A673 (cell line): ENCODE measurements around the gene PNLIPRP2. TPM values are rescaled to one million over a fixed set of nuclear protein-coding genes. Genes with fewer than 3 reads are reported as not detected.

Experiments used
- Bru-seq: library from RNA; stranded (reverse); fragments of 400-500 nt; gene quantifications from one replicate; lab custom pipeline; 2021; lab: Mats Ljungman, UMichigan
- BruChase-seq, 2 experiments: library from RNA; stranded (reverse); fragments of 400-500 nt; gene quantifications; one replicate each; lab custom pipeline; 2021; lab: Mats Ljungman, UMichigan
- BruUV-seq: library from RNA; stranded (reverse); fragments of 400-500 nt; replicated peaks from 2 replicates; lab custom pipeline; 2021; lab: Mats Ljungman, UMichigan
- CTCF ChIA-PET: fragments of 300-600 bp; sonication (Branson Sonifier 250); formaldehyde crosslinking; loops from one replicate; lab custom pipeline; 2022; ENCODE audit warnings: antibody characterized with exemption; lab: Charles Lee
- POLR2A ChIA-PET: fragments of 300-600 bp; sonication (Branson Sonifier 250); formaldehyde crosslinking; loops from one replicate; lab custom pipeline; 2022; ENCODE audit warnings: antibody characterized with exemption; ENCODE audit not compliant: low non-redundant PET; lab: Charles Lee
- DNase-seq: peaks from one replicate; pipeline ENCODE4 v3.0.0-alpha.2; 2015; ENCODE audit warnings: low spot score
- H3K27ac ChIP-seq: fragments of 200-600 bp; sonication (generic); 2 replicates; pipeline ENCODE4 v1.5.1; 2016; ENCODE audit warnings: mixed run types, low read depth, mild to moderate bottlenecking, mixed read lengths, antibody characterized with exemption, low read length; ENCODE audit not compliant: poor library complexity, severe bottlenecking
- H3K27me3 ChIP-seq: fragments of 200-600 bp; sonication (generic); replicated peaks from 2 replicates; pipeline ENCODE4 v1.6.1; 2017; ENCODE audit warnings: mixed run types, low read depth, mild to moderate bottlenecking, mixed read lengths, antibody characterized with exemption, low read length; ENCODE audit not compliant: insufficient read depth, poor library complexity
- H3K36me3 ChIP-seq: fragments of 200-600 bp; sonication (generic); 2 replicates; pipeline ENCODE4 v1.6.1; 2016; ENCODE audit warnings: mixed run types, mild to moderate bottlenecking, mixed read lengths, antibody characterized with exemption, low read length; ENCODE audit not compliant: insufficient read depth, poor library complexity, severe bottlenecking
- H3K4me1 ChIP-seq: fragments of 200-600 bp; sonication (generic); 2 replicates; pipeline ENCODE4 v1.6.1; 2017; ENCODE audit warnings: mixed run types, mild to moderate bottlenecking, mixed read lengths, antibody characterized with exemption, low read length; ENCODE audit not compliant: insufficient read depth, poor library complexity, severe bottlenecking
- H3K4me3 ChIP-seq: fragments of 200-600 bp; sonication (generic); 2 replicates; pipeline ENCODE4 v1.5.1; 2016; ENCODE audit warnings: low read depth, mixed run types, mild to moderate bottlenecking, mixed read lengths, low read length; ENCODE audit not compliant: poor library complexity, severe bottlenecking
- H3K9me3 ChIP-seq: fragments of 200-600 bp; sonication (generic); 2 replicates; pipeline ENCODE4 v1.6.1; 2016; ENCODE audit warnings: mixed run types, low read depth, mild to moderate bottlenecking, mixed read lengths, antibody characterized with exemption, low read length; ENCODE audit not compliant: poor library complexity, severe bottlenecking
- EZH2 ChIP-seq: fragments of 200-600 bp; sonication (generic); IDR thresholded peaks from 2 replicates; pipeline ENCODE4 v1.6.1; 2017; ENCODE audit warnings: borderline replicate concordance, low read depth, mild to moderate bottlenecking, mixed read lengths, antibody characterized with exemption, low read length; ENCODE audit not compliant: poor library complexity, severe bottlenecking
- intact Hi-C: fragments of 100-400 bp; cut with micrococcal nuclease; formaldehyde crosslinking; loops from one replicate; pipeline ENCODE4 v1.10.0; 2022; ENCODE audit not compliant: unreplicated experiment
- long read RNA-seq: library from polyadenylated mRNA; stranded (forward); transcript quantifications from one replicate; pipeline ENCODE4 v2.0.0, GENCODE V29; 2022
- total RNA-seq: library from RNA; stranded (reverse); gene quantifications from 2 replicates; pipeline ENCODE4 v1.2.3, GENCODE V29; 2021
- TF ChIP-seq, protein P1 (sequence below): fragments of 300-800, 200-600 bp; sonication (generic); conservative IDR thresholded peaks from 2 replicates; pipeline ENCODE4 v1.5.1; 2017; ENCODE audit warnings: low read depth, mild to moderate bottlenecking, antibody characterized with exemption, low read length, moderate library complexity, mixed read lengths

The PNLIPRP2 gene
- total RNA-seq = not detected in 2 replicates
- Bru-seq, nascent RNA = not detected
- not detected for BruChase-seq, experiment 1, labeled RNA remaining after a 2-hour chase
- not detected for BruChase-seq, experiment 2, labeled RNA remaining after a 6-hour chase
- long read RNA-seq = 0 reads

DNA sequence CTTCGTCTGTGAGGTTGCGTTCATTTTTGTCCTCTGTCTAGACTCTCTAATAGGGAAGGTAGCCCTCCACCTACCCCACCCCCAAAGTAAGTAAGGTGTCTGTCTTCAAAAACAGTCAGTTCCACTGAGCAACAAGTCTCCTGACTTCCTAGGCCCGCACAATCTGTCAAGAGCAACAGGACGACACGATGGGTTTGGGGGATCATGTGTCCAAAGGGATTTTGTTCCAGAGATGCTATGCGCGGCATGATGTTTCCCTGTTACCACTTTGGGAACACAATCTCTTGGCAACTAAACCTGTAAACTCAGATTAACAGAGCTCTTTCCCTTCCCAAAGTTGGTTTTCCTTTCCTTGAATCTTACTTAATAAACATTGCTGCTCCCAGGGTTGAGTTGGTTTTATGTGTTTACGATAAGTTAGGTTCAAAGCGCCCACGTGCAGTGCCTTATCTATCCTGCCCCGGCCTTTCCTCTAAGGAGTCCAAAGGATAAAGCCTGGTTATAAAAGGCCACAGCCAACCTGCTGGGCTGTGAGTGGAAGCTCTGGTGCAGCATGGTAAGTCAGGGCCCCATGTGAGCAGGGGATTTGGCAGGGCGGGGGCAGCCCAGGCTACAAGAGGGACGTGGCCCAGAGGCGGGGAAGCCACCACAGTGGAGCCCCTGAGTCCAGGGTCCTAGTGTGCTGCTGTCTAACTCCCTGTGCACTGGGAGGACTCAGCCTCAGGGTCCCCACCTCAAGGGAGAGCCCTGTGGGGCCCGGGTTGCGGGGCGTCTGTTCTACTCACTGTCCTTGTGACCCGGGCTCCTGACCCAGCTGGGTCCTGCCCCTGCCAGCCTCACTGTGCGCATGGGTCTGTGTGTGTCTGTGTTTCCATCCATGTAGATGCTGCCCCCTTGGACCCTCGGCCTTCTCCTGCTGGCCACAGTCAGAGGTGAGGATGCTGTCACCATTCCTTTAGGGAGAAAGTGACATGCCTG lies at the start of gene PNLIPRP2:
TSS of gene PNLIPRP2 (plus strand) at position 531 of the 978 bp plus-strand sequence.
- intact Hi-C loops = no loop called here
- ChIA-PET CTCF (interaction anchor here (0.6 kb wide), 1 partner anchor 14 kb away, joined by 7 read pairs; no protein-coding TSS in a partner anchor), POLR2A (no interaction called here)
- no peaks in the 10 kb centered on the region for H3K4me1 ChIP-seq
- peaks cover 9% of the 10 kb centered on the region for H3K27me3 ChIP-seq
- H3K27ac ChIP-seq = no peak within 1 kb of the TSS
- no peaks in the 10 kb centered on the region for H3K36me3 ChIP-seq
- no peak for DNase-seq
- TF ChIP-seq EZH2 = no peak
- TF ChIP-seq, protein P1, sequence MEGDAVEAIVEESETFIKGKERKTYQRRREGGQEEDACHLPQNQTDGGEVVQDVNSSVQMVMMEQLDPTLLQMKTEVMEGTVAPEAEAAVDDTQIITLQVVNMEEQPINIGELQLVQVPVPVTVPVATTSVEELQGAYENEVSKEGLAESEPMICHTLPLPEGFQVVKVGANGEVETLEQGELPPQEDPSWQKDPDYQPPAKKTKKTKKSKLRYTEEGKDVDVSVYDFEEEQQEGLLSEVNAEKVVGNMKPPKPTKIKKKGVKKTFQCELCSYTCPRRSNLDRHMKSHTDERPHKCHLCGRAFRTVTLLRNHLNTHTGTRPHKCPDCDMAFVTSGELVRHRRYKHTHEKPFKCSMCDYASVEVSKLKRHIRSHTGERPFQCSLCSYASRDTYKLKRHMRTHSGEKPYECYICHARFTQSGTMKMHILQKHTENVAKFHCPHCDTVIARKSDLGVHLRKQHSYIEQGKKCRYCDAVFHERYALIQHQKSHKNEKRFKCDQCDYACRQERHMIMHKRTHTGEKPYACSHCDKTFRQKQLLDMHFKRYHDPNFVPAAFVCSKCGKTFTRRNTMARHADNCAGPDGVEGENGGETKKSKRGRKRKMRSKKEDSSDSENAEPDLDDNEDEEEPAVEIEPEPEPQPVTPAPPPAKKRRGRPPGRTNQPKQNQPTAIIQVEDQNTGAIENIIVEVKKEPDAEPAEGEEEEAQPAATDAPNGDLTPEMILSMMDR = no peak
- H3K4me3 ChIP-seq = no peak within 1 kb of the TSS
- no TSS peak for BruUV-seq
- H3K9me3 ChIP-seq = no peaks in the 10 kb centered on the region

DNA sequence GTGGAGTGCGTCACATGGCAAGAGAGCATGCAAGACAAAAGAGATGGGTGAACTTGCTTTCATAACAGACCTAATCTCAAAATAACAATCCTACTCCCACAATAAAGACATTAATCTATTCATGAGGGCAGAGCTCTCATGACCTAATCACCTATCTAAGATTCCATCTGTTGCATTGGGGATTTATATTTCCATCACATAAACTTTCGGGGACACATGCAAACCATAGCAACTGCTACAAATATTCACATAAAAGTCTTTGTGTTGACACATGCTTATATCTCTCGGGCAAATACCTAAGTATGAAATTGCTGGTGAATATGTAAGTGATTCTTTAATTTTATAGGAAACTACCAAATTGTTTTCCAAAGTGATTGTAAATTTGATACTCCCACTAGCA lies 46.0 kb upstream of the PNLIPRP2 start:
- no peak for DNase-seq
- POLR2A ChIA-PET = no interaction called here
- CTCF ChIA-PET = no interaction called here
- Histone ChIP-seq H3K4me1 (no peaks in the 10 kb centered on the region), H3K36me3 (no peaks in the 10 kb centered on the region), H3K27ac (no peak overlapping the region), H3K27me3 (no peaks in the 10 kb centered on the region), H3K4me3 (no peak overlapping the region), H3K9me3 (no peaks in the 10 kb centered on the region)
- BruUV-seq = no TSS peak
- TF ChIP-seq, protein P1 = no peak
- no peak for TF ChIP-seq EZH2
- intact Hi-C loops = no loop called here

DNA sequence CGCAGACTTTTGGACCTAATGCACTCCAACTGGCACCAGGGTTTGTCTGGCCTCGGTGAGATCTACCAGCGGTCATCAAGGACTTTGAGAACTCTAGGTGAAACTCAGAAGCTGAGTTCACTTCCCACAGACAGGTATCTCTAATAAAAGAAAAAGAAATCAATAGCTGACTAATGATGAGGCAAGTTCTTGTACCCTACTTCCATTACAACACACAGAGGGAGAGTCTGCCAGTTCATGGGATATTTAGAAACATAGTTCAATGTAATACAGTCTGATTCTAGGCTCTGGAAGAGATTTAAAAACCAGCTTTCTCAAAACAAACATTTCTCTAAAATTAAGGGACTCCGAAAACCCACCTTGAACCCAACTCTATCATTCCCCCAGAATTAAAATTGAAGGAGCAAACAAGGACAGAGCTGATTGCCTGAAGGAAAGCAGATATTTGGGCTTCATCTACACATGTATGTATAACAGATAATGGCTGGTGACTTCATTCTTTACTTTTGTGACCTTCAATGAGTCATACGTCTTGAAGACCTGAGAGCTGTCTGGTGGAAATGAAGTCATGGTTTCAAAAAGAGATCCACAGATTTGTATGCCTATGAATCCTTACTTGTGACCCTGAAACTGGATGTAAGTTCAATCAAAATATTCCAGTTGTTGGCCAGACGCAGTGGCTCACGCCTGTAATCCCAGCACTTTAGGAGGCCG lies 32.7 kb upstream of the PNLIPRP2 start:
- intact Hi-C loops = no loop called here
- Histone ChIP-seq H3K4me1 (no peaks in the 10 kb centered on the region), H3K9me3 (no peaks in the 10 kb centered on the region), H3K27me3 (no peaks in the 10 kb centered on the region), H3K36me3 (no peaks in the 10 kb centered on the region), H3K27ac (no peak overlapping the region), H3K4me3 (no peak overlapping the region)
- no peak for TF ChIP-seq EZH2
- TF ChIP-seq, protein P1 = no peak
- ChIA-PET CTCF (no interaction called here), POLR2A (no interaction called here)
- DNase-seq = no peak
- BruUV-seq = no TSS peak
